Endothelial cell of umbilical vein (primary cell): ENCODE results near the gene SLC25A21. TPM values are rescaled to one million over a fixed set of nuclear protein-coding genes. Genes with fewer than 3 reads are reported as not detected.

Source experiments
- BruUV-seq: library from RNA; stranded (reverse); fragments of 400-500 nt; replicated peaks from 2 replicates; lab custom pipeline; 2021; lab: Mats Ljungman, UMichigan
- CTCF ChIA-PET: fragments of 300-600, 350-600 bp; sonication (Branson Sonifier 250); formaldehyde crosslinking; loops from one replicate; lab custom pipeline; 2021; ENCODE audit warnings: antibody characterized with exemption, inconsistent platforms; lab: Charles Lee
- POLR2A ChIA-PET: fragments of 300-600, 350-600 bp; sonication (Branson Sonifier 250); formaldehyde crosslinking; loops from one replicate; lab custom pipeline; 2021; ENCODE audit warnings: antibody characterized with exemption, inconsistent platforms; lab: Charles Lee
- DNase-seq: peaks from one replicate; pipeline ENCODE4 v3.0.0-alpha.2; 2011; ENCODE audit warnings: low read depth, low spot score
- FAIRE-seq: peaks from 2 replicates; lab custom pipeline; 2011; peaks lifted over from hg19 to GRCh38; lab: Jason Lieb, UNC
- H2AFZ ChIP-seq: 2 replicates; pipeline ENCODE4 v1.6.0; 2012; ENCODE audit warnings: low read depth, low read length, control low read depth, inconsistent platforms
- H3K27ac ChIP-seq: 2 replicates; pipeline ENCODE4 v1.5.1; 2011; ENCODE audit warnings: low read depth, mild to moderate bottlenecking, control low read depth, low read length, moderate library complexity; ENCODE audit not compliant: insufficient read depth
- H3K27me3 ChIP-seq, 2 experiments: 2 replicates each; pipeline versions ENCODE4 v1.6.0 to v1.6.1; 2011; ENCODE audit warnings: low read length in 2 of 2, mixed read lengths in 1 of 2; ENCODE audit not compliant: control insufficient read depth in 2 of 2, insufficient read depth in 2 of 2
- H3K36me3 ChIP-seq, 2 experiments: 2 replicates in 1 of 2; 3 replicates in 1 of 2; pipeline ENCODE4 v1.5.1; 2011; ENCODE audit warnings: low read length in 2 of 2, mild to moderate bottlenecking in 1 of 2, moderate library complexity in 1 of 2; ENCODE audit not compliant: control insufficient read depth in 2 of 2, insufficient read depth in 2 of 2; ENCODE audit errors: extremely low read depth in 1 of 2
- H3K4me1 ChIP-seq: 3 replicates; pipeline ENCODE4 v1.5.1; 2011; ENCODE audit warnings: mild to moderate bottlenecking, low read length; ENCODE audit not compliant: control insufficient read depth, insufficient read depth; ENCODE audit errors: extremely low read depth
- H3K4me2 ChIP-seq: 2 replicates; pipeline ENCODE4 v1.6.1; 2011; ENCODE audit warnings: low read length, control low read depth, mixed read lengths; ENCODE audit not compliant: insufficient read depth
- H3K4me3 ChIP-seq, 3 experiments: fragments of 200-600 bp in 1 of 3; sonication (generic), shearing (Covaris generic) in 1 of 3; replicated peaks in 1 of 3; 2 replicates each; pipeline ENCODE4 v1.5.1; 2011 to 2016; ENCODE audit warnings: control low read depth in 3 of 3, low read length in 3 of 3, mild to moderate bottlenecking in 2 of 3, inconsistent platforms in 1 of 3, low read depth in 1 of 3, moderate library complexity in 1 of 3; ENCODE audit not compliant: insufficient read depth in 1 of 3
- H3K79me2 ChIP-seq: 2 replicates; pipeline ENCODE4 v1.6.0; 2012; ENCODE audit warnings: low read length, inconsistent platforms; ENCODE audit not compliant: control insufficient read depth, insufficient read depth
- H3K9ac ChIP-seq: replicated peaks from 2 replicates; pipeline ENCODE3; 2011; ENCODE audit warnings: low read length, control low read depth; ENCODE audit not compliant: insufficient read depth; ENCODE audit errors: extremely low read depth
- H3K9me1 ChIP-seq: replicated peaks from 3 replicates; pipeline ENCODE4 v1.6.0; 2011; ENCODE audit warnings: mild to moderate bottlenecking, low read length; ENCODE audit not compliant: control insufficient read depth, insufficient read depth; ENCODE audit errors: extremely low read depth
- H3K9me3 ChIP-seq: replicated peaks from 2 replicates; pipeline ENCODE4 v1.5.1; 2012; ENCODE audit warnings: low read length, inconsistent platforms; ENCODE audit not compliant: control insufficient read depth, insufficient read depth
- H4K20me1 ChIP-seq: replicated peaks from 2 replicates; pipeline ENCODE3; 2011; ENCODE audit warnings: mild to moderate bottlenecking, low read length; ENCODE audit not compliant: control insufficient read depth, insufficient read depth; ENCODE audit errors: extremely low read depth
- EZH2 ChIP-seq: IDR thresholded peaks from 2 replicates; pipeline ENCODE4 v1.6.1; 2012; ENCODE audit warnings: borderline replicate concordance, low read depth, mild to moderate bottlenecking, moderate library complexity, low read length, inconsistent platforms; ENCODE audit not compliant: severe bottlenecking
- FOS ChIP-seq: IDR thresholded peaks from 2 replicates; pipeline ENCODE4 v1.6.1; 2011; ENCODE audit warnings: mild to moderate bottlenecking, low read length, moderate library complexity, borderline replicate concordance; ENCODE audit not compliant: insufficient read depth
- GATA2 ChIP-seq: IDR thresholded peaks from 2 replicates; pipeline ENCODE4 v1.7.0; 2011; ENCODE audit warnings: low read depth, mild to moderate bottlenecking, moderate library complexity, mixed read lengths, low read length; ENCODE audit not compliant: insufficient read length, insufficient read depth
- JUN ChIP-seq: IDR thresholded peaks from 2 replicates; pipeline ENCODE4 v1.6.1; 2011; ENCODE audit warnings: borderline replicate concordance, low read depth; ENCODE audit not compliant: insufficient read length, insufficient read depth
- MAX ChIP-seq: IDR thresholded peaks from 2 replicates; pipeline ENCODE4 v1.6.1; 2011; ENCODE audit not compliant: insufficient read depth, insufficient read length
- MYC ChIP-seq: IDR thresholded peaks from one replicate; pipeline ENCODE4 v1.6.1; 2011; ENCODE audit warnings: mild to moderate bottlenecking, low read depth, low read length
- POLR2A ChIP-seq: IDR thresholded peaks from 2 replicates; pipeline ENCODE4 v1.6.1; 2012; ENCODE audit warnings: low read depth, mild to moderate bottlenecking, control low read depth, low read length
- POLR2AphosphoS5 ChIP-seq: IDR thresholded peaks from 2 replicates; pipeline ENCODE4 v1.6.1; 2012; ENCODE audit warnings: low read depth, mild to moderate bottlenecking, control low read depth, low read length, moderate library complexity; ENCODE audit not compliant: insufficient read depth
- dilution Hi-C: fragments of 300-500 bp; cut with MboI; formaldehyde crosslinking; loops from one replicate; pipeline ENCODE4 v1.15.0; 2019; ENCODE audit warnings: low sequenced_read_pairs; ENCODE audit not compliant: extremely low pct_ligation_motif_present
- intact Hi-C: fragments of 100-400 bp; cut with micrococcal nuclease; formaldehyde crosslinking; loops from one replicate; pipeline ENCODE4 v1.10.0; 2022
- polyA plus RNA-seq, 4 experiments: library from polyadenylated mRNA; depleted of rRNA in 3 of 4; stranded (reverse) in 3 of 4; unstranded in 1 of 4; fragments of >200 nt; gene quantifications; 2 replicates each; pipeline versions ENCODE4 v1.2.1 to v1.2.3, GENCODE V29; 2011 to 2012; ENCODE audit warnings: missing spikeins in 1 of 4
- total RNA-seq: library from RNA; stranded (reverse); gene quantifications from 2 replicates; pipeline ENCODE4 v1.2.3, GENCODE V29; 2021

The SLC25A21 gene
- total and polyA plus RNA-seq, 2 donors (not counting 3 experiments of a cell fraction or from before 2014, with no cell fraction given): 0.98 to 1.4 TPM

- no peak for TF ChIP-seq JUN
- TF ChIP-seq EZH2: no peak
- no peak for TF ChIP-seq FOS
- no peak for TF ChIP-seq POLR2AphosphoS5
- no peak for TF ChIP-seq GATA2
- TF ChIP-seq MAX: no peak
- no peak for TF ChIP-seq POLR2A
- no peak for TF ChIP-seq MYC
- no peak for DNase-seq
Observed at GRCh38 chr14:36916668-36917067, 255.7 kb downstream of the SLC25A21 start.

GRCh38 chr14:36915081-36915480 is 257.3 kb downstream of the SLC25A21 start:
- no peaks in the 10 kb centered on the region for H4K20me1 ChIP-seq
- no peak overlapping the region for H3K4me3 ChIP-seq
- no peak overlapping the region for H3K9ac ChIP-seq
- FAIRE-seq: no peak
- H3K9me3 ChIP-seq: no peaks in the 10 kb centered on the region
- no peak overlapping the region for H2AFZ ChIP-seq
- no peaks in the 10 kb centered on the region for H3K9me1 ChIP-seq
- DNase-seq: no peak
- peaks cover 3 to 8% of the 10 kb centered on the region in 2 experiments for H3K27me3 ChIP-seq
- intact Hi-C loops (no loop called here), dilution Hi-C loops (no loop called here)
- no peak for TF ChIP-seq JUN
- no peaks in the 10 kb centered on the region for H3K4me1 ChIP-seq
- ChIA-PET CTCF (interaction anchor here (0.9 to 2.2 kb wide), 3 partner anchors 27 to 361 kb away, joined by 3 to 7 read pairs (median 3); no protein-coding TSS in a partner anchor), POLR2A (no interaction called here)
- H3K27ac ChIP-seq: no peak overlapping the region
- no peaks in the 10 kb centered on the region for H3K79me2 ChIP-seq
- BruUV-seq: no TSS peak
- H3K36me3 ChIP-seq: no peaks in the 10 kb centered on the region
- no peak overlapping the region for H3K4me2 ChIP-seq

More at GRCh38 chr14:36916668-36917067, 255.7 kb downstream of the SLC25A21 start:
- Histone ChIP-seq H3K9me3 (no peaks in the 10 kb centered on the region), H3K27ac (no peak overlapping the region), H3K9me1 (no peaks in the 10 kb centered on the region), H3K79me2 (no peaks in the 10 kb centered on the region), H2AFZ (no peak overlapping the region), H3K27me3 (peaks cover 3 to 10% of the 10 kb centered on the region in 2 experiments), H3K4me1 (no peaks in the 10 kb centered on the region), H3K9ac (no peak overlapping the region), H3K36me3 (no peaks in the 10 kb centered on the region), H3K4me2 (no peak overlapping the region), H3K4me3 (no peak overlapping the region), H4K20me1 (no peaks in the 10 kb centered on the region)
- intact Hi-C loops: no loop called here
- FAIRE-seq: no peak
- dilution Hi-C loops: no loop called here
- BruUV-seq: no TSS peak
- ChIA-PET CTCF (interaction anchor here (1.1 kb wide), 1 partner anchor 25 kb away, joined by 3 read pairs; no protein-coding TSS in a partner anchor), POLR2A (no interaction called here)
